Activated CD8-positive, alpha-beta T cell treated with anti-CD3 and anti-CD28 coated beads for 36 hours (primary cell): Measurements from ENCODE around the gene CHI3L1. TPM values are rescaled to one million over a fixed set of nuclear protein-coding genes. Genes with fewer than 3 reads are reported as not detected.

Experiments
- ATAC-seq: fragments of 200-7000 bp; cut with Tn5 transposase; one replicate; pipeline ENCODE4 v1.10.0; 2021; ENCODE audit warnings: mild to moderate bottlenecking, moderate library complexity
- CTCF ChIA-PET: fragments of 350-600 bp; sonication (Branson Sonifier 250); formaldehyde crosslinking; loops from one replicate; lab custom pipeline; 2021; ENCODE audit warnings: antibody characterized with exemption; lab: Charles Lee
- POLR2A ChIA-PET: fragments of 350-600 bp; sonication (Branson Sonifier 250); formaldehyde crosslinking; loops from one replicate; lab custom pipeline; 2021; ENCODE audit warnings: antibody characterized with exemption; lab: Charles Lee
- DNase-seq: peaks from one replicate; pipeline ENCODE4 v3.0.0-alpha.2; 2020
- H3K27ac Mint-ChIP-seq: one replicate; pipeline ENCODE4 v1.8.0; 2021; ENCODE audit warnings: mild to moderate bottlenecking, mixed read lengths
- H3K27me3 Mint-ChIP-seq: one replicate; pipeline ENCODE4 v1.8.0; 2021; ENCODE audit warnings: mixed read lengths
- H3K36me3 Mint-ChIP-seq: one replicate; pipeline ENCODE4 v1.8.0; 2021; ENCODE audit warnings: low read depth, mixed read lengths
- H3K4me1 Mint-ChIP-seq: one replicate; pipeline ENCODE4 v1.8.0; 2021; ENCODE audit warnings: low read depth, mixed read lengths
- H3K4me3 Mint-ChIP-seq: one replicate; pipeline ENCODE4 v1.8.0; 2021; ENCODE audit warnings: mild to moderate bottlenecking, moderate library complexity, mixed read lengths
- H3K9me3 Mint-ChIP-seq: one replicate; pipeline ENCODE4 v1.8.0; 2021; ENCODE audit warnings: mixed read lengths
- CTCF ChIP-seq: fragments of 200-600 bp; IDR thresholded peaks from one replicate; pipeline ENCODE4 v1.8.0; 2022; ENCODE audit warnings: antibody characterized with exemption, mild to moderate bottlenecking
- intact Hi-C: fragments of 100-400 bp; cut with micrococcal nuclease; formaldehyde crosslinking; loops from one replicate; pipeline ENCODE4 v1.10.0; 2022
- total RNA-seq, 2 experiments: library from RNA; stranded (reverse); gene quantifications; one replicate each; pipeline ENCODE4 v1.2.3, GENCODE V29; 2021

The CHI3L1 gene
- total RNA-seq, 2 experiments from 2014 or later = not detected

DNA sequence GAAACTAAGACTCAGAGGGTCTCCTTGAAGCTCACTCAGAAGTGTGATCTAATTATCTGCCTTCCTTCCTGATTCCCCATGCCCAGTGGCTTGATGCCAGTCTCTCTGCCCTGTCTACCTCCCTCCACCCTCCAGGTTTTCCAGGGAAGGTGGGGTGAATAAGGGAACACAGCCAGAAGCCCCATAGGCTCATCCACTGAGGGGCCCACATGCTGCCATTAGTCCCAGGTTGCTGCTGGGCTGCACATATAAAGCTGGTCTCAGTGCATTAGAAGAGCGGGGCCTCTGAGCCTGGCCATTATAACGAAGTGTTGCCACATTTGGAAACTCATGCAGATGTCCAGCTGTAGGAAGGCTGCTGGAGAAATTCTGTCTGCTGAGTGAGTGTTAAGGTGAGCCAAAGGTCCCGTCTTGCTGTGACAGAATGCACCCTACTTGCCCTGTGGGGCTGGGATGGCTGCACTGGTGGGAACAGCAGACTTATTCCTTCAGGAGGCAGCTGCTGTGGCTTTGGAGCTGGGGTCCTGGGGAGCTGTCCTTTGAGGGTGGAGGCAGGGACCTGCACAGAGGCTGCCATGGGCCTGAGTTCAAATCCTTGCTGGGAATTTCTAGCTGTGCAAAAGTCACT, 56.0 kb downstream of the CHI3L1 start:
- Mint-ChIP-seq H3K36me3 (no peaks in the 10 kb centered on the region), H3K4me3 (no peak overlapping the region), H3K27ac (no peak overlapping the region), H3K4me1 (peaks cover 4% of the 10 kb centered on the region), H3K27me3 (peaks cover 30% of the 10 kb centered on the region), H3K9me3 (no peaks in the 10 kb centered on the region)
- intact Hi-C loops = no loop called here
- ChIA-PET CTCF (interaction anchor here (1.0 to 3.1 kb wide), 3 partner anchors 20 to 91 kb away, joined by 3 to 8 read pairs (median 4); no protein-coding TSS in a partner anchor), POLR2A (interaction anchor here (0.6 kb wide), 1 partner anchor 553 kb away, joined by 3 read pairs; no protein-coding TSS in a partner anchor)
- no peak for TF ChIP-seq CTCF
- no peak for ATAC-seq
- no peak for DNase-seq

DNA sequence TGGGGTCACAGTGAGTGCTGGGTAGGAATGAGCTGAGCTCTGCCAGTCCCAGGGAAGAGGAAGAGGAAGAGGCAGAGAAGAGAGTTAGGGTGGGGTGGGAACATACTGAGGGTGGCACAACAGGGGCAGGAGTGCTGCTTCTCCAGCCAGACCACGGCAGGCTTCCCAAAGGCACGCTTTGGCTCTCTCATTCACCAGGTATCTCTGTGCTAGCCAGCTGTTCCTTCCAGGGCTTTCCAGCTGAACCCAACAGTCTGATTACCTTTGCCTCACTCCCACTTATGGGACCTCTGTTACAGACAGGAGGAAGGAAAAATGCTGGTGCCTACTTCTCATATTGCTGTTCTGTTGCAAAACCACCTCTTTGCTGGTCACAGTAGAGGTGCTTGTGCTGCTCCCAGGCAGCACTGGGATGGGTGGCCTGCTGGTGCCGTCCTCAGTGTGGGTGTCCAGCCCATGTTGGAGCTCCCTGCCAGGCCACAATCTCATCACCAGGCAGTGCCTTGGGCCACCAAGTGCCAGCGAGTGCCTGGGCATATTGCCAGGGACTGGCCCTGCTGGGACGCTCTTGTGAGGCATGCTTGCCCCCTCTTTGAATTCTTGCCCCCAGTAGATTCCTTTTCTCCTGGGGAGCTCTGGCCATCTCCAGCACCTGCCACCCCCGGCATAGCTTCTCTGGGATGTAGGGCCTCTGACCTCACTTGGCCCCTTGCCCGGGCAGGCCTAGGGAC, 56.8 kb downstream of the CHI3L1 start:
- ChIA-PET POLR2A (interaction anchor here (0.6 kb wide), 2 partner anchors 347 to 552 kb away, joined by 3 to 4 read pairs; no protein-coding TSS in a partner anchor), CTCF (interaction anchor here (1.0 to 3.1 kb wide), 3 partner anchors 21 to 90 kb away, joined by 3 to 8 read pairs (median 4); no protein-coding TSS in a partner anchor)
- H3K9me3 Mint-ChIP-seq = no peaks in the 10 kb centered on the region
- no peak overlapping the region for H3K27ac Mint-ChIP-seq
- intact Hi-C loops = no loop called here
- H3K27me3 Mint-ChIP-seq = peaks cover 30% of the 10 kb centered on the region
- no peak for TF ChIP-seq CTCF
- no peak overlapping the region for H3K4me3 Mint-ChIP-seq
- ATAC-seq (no peak), DNase-seq (no peak)
- no peaks in the 10 kb centered on the region for H3K36me3 Mint-ChIP-seq
- peaks cover 4% of the 10 kb centered on the region for H3K4me1 Mint-ChIP-seq

Other genes starting within 250 kb of the CHI3L1 start
- gene ADIPOR1, start 228.4 kb downstream of the CHI3L1 start, total RNA-seq = 10 to 100 TPM; 64.8 to 67.0 TPM
- 10 to 100 TPM; 13.6 to 14.0 TPM for gene CYB5R1, start 219.4 kb downstream of the CHI3L1 start, total RNA-seq
- 10 to 100 TPM; 76.5 to 82.2 TPM for gene TMEM183A, start 179.3 kb downstream of the CHI3L1 start, total RNA-seq
- 10 to 100 TPM; 78.8 to 79.9 TPM for gene PPFIA4, start 160.2 kb downstream of the CHI3L1 start, total RNA-seq
- gene MYOG, start 100.7 kb downstream of the CHI3L1 start, total RNA-seq = not detected
- not detected for gene ADORA1, start 59.0 kb downstream of the CHI3L1 start, total RNA-seq
- gene MYBPH, start 10.9 kb downstream of the CHI3L1 start, total RNA-seq = not detected
- gene CHIT1, start 43.0 kb upstream of the CHI3L1 start, total RNA-seq = under 1 TPM; 0.56 to 0.74 TPM
- 100 to 1,000 TPM; 115 TPM for gene BTG2, start 118.8 kb upstream of the CHI3L1 start, total RNA-seq
- gene FMOD, start 164.4 kb upstream of the CHI3L1 start, total RNA-seq = 1 to 10 TPM; 1.4 to 2.4 TPM